Effector memory CD4-positive, alpha-beta T cell (primary cell): Measurements from ENCODE around the gene MAP2K6.

Source experiments
- DNase-seq, 3 donors: peaks; one replicate each; pipeline ENCODE4 v3.0.0-alpha.2; 2020
- H3K27ac ChIP-seq: 2 replicates; pipeline ENCODE4 v1.7.0; 2013; ENCODE audit warnings: mild to moderate bottlenecking, low read length, moderate library complexity; ENCODE audit not compliant: insufficient read depth, poor library complexity, severe bottlenecking
- H3K27me3 ChIP-seq: replicated peaks from 2 replicates; pipeline ENCODE4 v1.7.0; 2013; ENCODE audit warnings: mild to moderate bottlenecking, low read length; ENCODE audit not compliant: insufficient read depth, control insufficient read depth, poor library complexity, severe bottlenecking
- H3K36me3 ChIP-seq: 2 replicates; pipeline ENCODE4 v1.7.0; 2013; ENCODE audit warnings: mild to moderate bottlenecking, low read length, moderate library complexity; ENCODE audit not compliant: control insufficient read depth, insufficient read depth
- H3K4me1 ChIP-seq: 2 replicates; pipeline ENCODE4 v1.7.0; 2013; ENCODE audit warnings: low read length, mild to moderate bottlenecking; ENCODE audit not compliant: control insufficient read depth, insufficient read depth, poor library complexity, severe bottlenecking
- H3K4me3 ChIP-seq: 2 replicates; pipeline ENCODE4 v1.7.0; 2013; ENCODE audit warnings: low read length, low read depth, mild to moderate bottlenecking; ENCODE audit not compliant: insufficient read depth, poor library complexity, severe bottlenecking
- H3K9me3 ChIP-seq: 2 replicates; pipeline ENCODE4 v1.7.0; 2013; ENCODE audit warnings: mild to moderate bottlenecking, low read length, moderate library complexity; ENCODE audit not compliant: control insufficient read depth

MAP2K6 gene

GRCh38 chr17:69505740-69506139 is 91.2 kb downstream of the MAP2K6 start:
- H3K4me3 ChIP-seq = no peak overlapping the region
- H3K4me1 ChIP-seq = no peaks in the 10 kb centered on the region
- H3K27me3 ChIP-seq = no peaks in the 10 kb centered on the region
- no peaks in the 10 kb centered on the region for H3K36me3 ChIP-seq
- no peaks in the 10 kb centered on the region for H3K9me3 ChIP-seq
- H3K27ac ChIP-seq = no peak overlapping the region
- DNase-seq = no peak

GRCh38 chr17:69506489-69506888 is 92.0 kb downstream of the MAP2K6 start:
- Histone ChIP-seq H3K27ac (no peak overlapping the region), H3K4me1 (no peaks in the 10 kb centered on the region), H3K9me3 (no peaks in the 10 kb centered on the region), H3K27me3 (no peaks in the 10 kb centered on the region), H3K4me3 (no peak overlapping the region), H3K36me3 (no peaks in the 10 kb centered on the region)
- DNase-seq = no peak

GRCh38 chr17:69508814-69509213 is 94.3 kb downstream of the MAP2K6 start:
- Histone ChIP-seq H3K4me3 (no peak overlapping the region), H3K9me3 (no peaks in the 10 kb centered on the region), H3K27me3 (no peaks in the 10 kb centered on the region), H3K27ac (no peak overlapping the region), H3K36me3 (no peaks in the 10 kb centered on the region), H3K4me1 (no peaks in the 10 kb centered on the region)
- no peak for DNase-seq

- H3K4me1 ChIP-seq = no peaks in the 10 kb centered on the region
- no peaks in the 10 kb centered on the region for H3K36me3 ChIP-seq
- no peak overlapping the region for H3K27ac ChIP-seq
- no peak for DNase-seq
- no peaks in the 10 kb centered on the region for H3K27me3 ChIP-seq
- no peaks in the 10 kb centered on the region for H3K9me3 ChIP-seq
- H3K4me3 ChIP-seq = no peak overlapping the region
Measured at GRCh38 chr17:69511250-69511649, 96.8 kb downstream of the MAP2K6 start.

DNA sequence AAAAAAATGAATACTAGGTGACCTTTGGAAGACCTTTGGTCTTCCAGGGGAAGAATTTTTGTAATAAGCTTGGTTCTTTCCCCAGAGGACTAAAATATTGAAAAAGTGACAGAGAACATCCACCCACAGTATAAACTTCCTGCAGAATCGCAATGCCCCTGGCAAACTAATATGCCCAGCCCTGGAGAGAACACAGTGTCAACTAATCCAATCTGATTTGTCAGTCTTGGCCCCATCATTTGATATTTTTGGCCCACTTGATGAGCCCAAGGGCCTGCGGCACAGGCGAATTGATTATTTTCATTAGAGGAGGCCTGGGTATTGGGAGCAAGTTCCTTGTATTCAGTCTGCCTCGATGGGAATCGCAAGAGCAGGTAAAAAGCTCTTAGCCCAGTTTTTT is 98.4 kb downstream of the MAP2K6 start:
- Histone ChIP-seq H3K36me3 (peaks cover 7% of the 10 kb centered on the region), H3K4me3 (no peak overlapping the region), H3K27ac (no peak overlapping the region), H3K9me3 (no peaks in the 10 kb centered on the region), H3K27me3 (no peaks in the 10 kb centered on the region), H3K4me1 (no peaks in the 10 kb centered on the region)
- no peak for DNase-seq

GRCh38 chr17:69516225-69516624 is 101.7 kb downstream of the MAP2K6 start:
- Histone ChIP-seq H3K27ac (no peak overlapping the region), H3K4me1 (no peaks in the 10 kb centered on the region), H3K4me3 (no peak overlapping the region), H3K36me3 (peaks cover 24% of the 10 kb centered on the region), H3K27me3 (no peaks in the 10 kb centered on the region), H3K9me3 (no peaks in the 10 kb centered on the region)
- no peak for DNase-seq

DNA sequence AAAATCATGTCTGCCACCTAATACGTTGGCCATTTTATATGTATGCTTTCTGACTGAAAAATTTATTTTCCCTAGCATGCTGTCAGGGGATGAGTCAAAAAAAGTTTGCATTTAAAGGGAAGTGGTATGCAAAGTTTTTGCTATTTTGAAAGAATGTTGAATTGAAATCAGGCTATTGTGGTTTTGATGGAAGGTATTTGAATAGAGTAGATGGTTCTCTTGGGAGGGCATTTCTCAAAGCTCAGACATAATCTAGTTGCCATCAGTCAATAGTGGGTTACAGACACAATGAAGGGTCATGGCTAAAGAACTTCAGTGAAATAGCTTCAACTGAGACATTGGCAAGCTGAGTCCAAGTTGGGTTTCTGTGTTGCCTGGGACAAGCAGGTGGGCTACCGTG is 102.4 kb downstream of the MAP2K6 start:
- Histone ChIP-seq H3K4me3 (no peak overlapping the region), H3K36me3 (peaks cover 28% of the 10 kb centered on the region), H3K9me3 (no peaks in the 10 kb centered on the region), H3K4me1 (no peaks in the 10 kb centered on the region), H3K27ac (no peak overlapping the region), H3K27me3 (no peaks in the 10 kb centered on the region)
- DNase-seq = no peak

GRCh38 chr17:69518951-69519350 is 104.5 kb downstream of the MAP2K6 start:
- no peaks in the 10 kb centered on the region for H3K27me3 ChIP-seq
- no peak for DNase-seq
- H3K36me3 ChIP-seq = peaks cover 31% of the 10 kb centered on the region
- no peaks in the 10 kb centered on the region for H3K9me3 ChIP-seq
- no peak overlapping the region for H3K27ac ChIP-seq
- no peaks in the 10 kb centered on the region for H3K4me1 ChIP-seq
- H3K4me3 ChIP-seq = no peak overlapping the region

DNA sequence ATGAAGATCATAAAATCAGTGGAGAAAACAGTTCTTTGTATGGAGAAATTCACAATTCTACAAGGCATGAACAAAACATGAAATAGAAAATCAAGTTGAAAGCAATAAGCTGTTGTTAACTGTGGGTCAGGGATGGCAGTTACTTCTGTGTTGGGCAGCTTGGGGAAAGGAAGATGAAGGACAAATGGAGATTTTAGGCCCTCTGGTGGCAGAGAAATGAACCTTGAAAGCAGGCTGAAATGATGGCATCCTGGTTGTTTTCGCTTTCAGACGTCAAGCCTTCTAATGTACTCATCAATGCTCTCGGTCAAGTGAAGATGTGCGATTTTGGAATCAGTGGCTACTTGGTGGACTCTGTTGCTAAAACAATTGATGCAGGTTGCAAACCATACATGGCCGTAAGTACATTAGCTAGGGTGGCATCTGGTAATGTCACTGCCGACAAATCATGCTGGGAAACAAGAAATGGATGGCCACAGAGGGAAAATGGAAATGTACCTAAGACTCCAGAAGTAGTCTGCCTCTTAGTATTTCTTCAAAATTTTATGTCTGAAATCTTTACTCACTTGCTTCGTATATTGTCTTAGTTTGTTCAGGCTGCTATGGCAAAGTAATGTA is 108.9 kb downstream of the MAP2K6 start:
- Histone ChIP-seq H3K27me3 (no peaks in the 10 kb centered on the region), H3K4me1 (no peaks in the 10 kb centered on the region), H3K36me3 (peaks cover 49% of the 10 kb centered on the region), H3K9me3 (no peaks in the 10 kb centered on the region), H3K27ac (no peak overlapping the region), H3K4me3 (no peak overlapping the region)
- no peak for DNase-seq

DNA sequence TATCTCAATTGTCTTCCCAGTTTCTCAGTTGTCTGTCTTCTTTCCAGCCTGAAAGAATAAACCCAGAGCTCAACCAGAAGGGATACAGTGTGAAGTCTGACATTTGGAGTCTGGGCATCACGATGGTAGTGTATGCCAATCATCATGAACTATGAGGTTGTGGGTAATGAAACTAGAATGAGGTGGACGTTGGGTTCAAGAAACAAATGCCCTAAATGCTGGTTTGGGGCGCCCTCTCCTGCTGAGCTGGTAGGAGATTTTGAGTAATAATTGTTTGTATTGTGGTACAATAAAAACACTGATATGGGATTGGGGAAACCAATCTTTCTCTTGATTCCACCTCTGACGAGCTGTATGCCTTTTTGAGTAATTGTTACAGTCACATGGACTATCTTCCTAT is 110.4 kb downstream of the MAP2K6 start:
- H3K36me3 ChIP-seq = peaks cover 44% of the 10 kb centered on the region
- no peak for DNase-seq
- no peak overlapping the region for H3K27ac ChIP-seq
- H3K9me3 ChIP-seq = no peaks in the 10 kb centered on the region
- no peaks in the 10 kb centered on the region for H3K27me3 ChIP-seq
- H3K4me3 ChIP-seq = no peak overlapping the region
- H3K4me1 ChIP-seq = no peaks in the 10 kb centered on the region
